Measurements from ENCODE around the gene RANBP9.

RANBP9 gene

DNA sequence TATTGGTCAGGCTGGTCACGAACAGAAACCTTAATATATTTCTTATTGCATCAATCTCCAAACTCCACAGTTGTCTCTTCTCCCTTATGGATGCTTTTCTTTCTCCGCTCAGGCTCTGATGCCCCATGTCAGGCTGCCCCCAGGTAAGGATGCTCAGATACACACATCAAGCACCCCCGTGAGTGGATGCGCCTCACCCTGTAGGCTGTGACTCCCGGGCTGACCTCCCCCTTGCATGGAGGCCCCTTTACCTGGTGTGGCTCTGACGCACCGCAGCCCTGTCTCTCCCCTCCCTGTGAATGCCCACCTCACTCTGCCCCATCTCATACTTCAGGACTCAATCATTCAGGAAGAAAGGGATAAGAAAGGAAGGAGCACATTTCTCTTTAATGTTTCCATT lies 19.1 kb upstream of the RANBP9 start:
- Histone ChIP-seq H3K36me3 (ENCODE audit: control insufficient read depth in 2 of 2, insufficient read depth in 1 of 2, low read length in 2 of 2) (no peaks in the 10 kb centered on the region), H3K4me3 (ENCODE audit: low read depth, low read length) (no peak overlapping the region), H3K9me3 (ENCODE audit: control insufficient read depth, insufficient read depth, low read depth, low read length) (no peaks in the 10 kb centered on the region), H3K4me1 (ENCODE audit: control insufficient read depth, insufficient read depth, low read length) (0 out of 2 replicates have a peak, but pooled peaks cover 3% of the 10 kb centered on the region), H3K27ac (ENCODE audit: extremely low read depth, low read depth, low read length) (no peak overlapping the region)
- POLR2A ChIA-PET: no interaction called here
- TF ChIP-seq ZNF624 (tag by site-specific recombination; IDR thresholded peaks at IDR 0.05) (no peak), TSHZ1 (tag by site-specific recombination; IDR thresholded peaks at IDR 0.05; ENCODE audit: borderline replicate concordance) (no peak), ZNF18 (tag by site-specific recombination; IDR thresholded peaks at IDR 0.05) (no peak), GFI1B (tag by site-specific recombination; IDR thresholded peaks at IDR 0.05) (no peak), ZNF670 (tag by site-specific recombination; IDR thresholded peaks at IDR 0.05; ENCODE audit: low read depth) (no peak), ZNF529 (tag by site-specific recombination; IDR thresholded peaks at IDR 0.05; ENCODE audit: insufficient replicate concordance) (no peak), ZNF114 (tag by site-specific recombination; IDR thresholded peaks at IDR 0.05) (no peak), TCF7L2 (IDR thresholded peaks at IDR 0.05; ENCODE audit: borderline replicate concordance, low read depth, low read length) (no peak), ZNF354C (tag by site-specific recombination; IDR thresholded peaks at IDR 0.05; ENCODE audit: borderline replicate concordance, low read depth) (no peak), ZNF426 (tag by site-specific recombination; IDR thresholded peaks at IDR 0.05) (no peak)
- CTCF ChIA-PET: interaction anchor here (1.0 kb wide), 1 partner anchor 11 kb away, joined by 3 read pairs; no protein-coding TSS in a partner anchor

- no peaks in the 10 kb centered on the region for H3K36me3 ChIP-seq (ENCODE audit: control insufficient read depth in 2 of 2, insufficient read depth in 1 of 2, low read length in 2 of 2)
- POLR2A ChIA-PET: no interaction called here
- H3K4me3 ChIP-seq (ENCODE audit: low read depth, low read length): no peak overlapping the region
- no peaks in the 10 kb centered on the region for H3K9me3 ChIP-seq (ENCODE audit: control insufficient read depth, insufficient read depth, low read depth, low read length)
- H3K4me1 ChIP-seq (ENCODE audit: control insufficient read depth, insufficient read depth, low read length): 0 out of 2 replicates have a peak, but pooled peaks cover 3% of the 10 kb centered on the region
- H3K27ac ChIP-seq (ENCODE audit: extremely low read depth, low read depth, low read length): no peak overlapping the region
- CTCF ChIA-PET: no interaction called here
- TF ChIP-seq TRIM28 (IDR thresholded peaks at IDR 0.05; ENCODE audit: borderline replicate concordance, low read length) (no peak), TCF7L2 (IDR thresholded peaks at IDR 0.05; ENCODE audit: borderline replicate concordance, low read depth, low read length) (no peak), ZNF26 (tag by site-specific recombination; IDR thresholded peaks at IDR 0.05) (no peak), KLF10 (tag by site-specific recombination; IDR thresholded peaks at IDR 0.05) (no peak), ZNF654 (tag by site-specific recombination; IDR thresholded peaks at IDR 0.05; ENCODE audit: low read depth) (no peak)
- TF ChIP-seq, protein P1, sequence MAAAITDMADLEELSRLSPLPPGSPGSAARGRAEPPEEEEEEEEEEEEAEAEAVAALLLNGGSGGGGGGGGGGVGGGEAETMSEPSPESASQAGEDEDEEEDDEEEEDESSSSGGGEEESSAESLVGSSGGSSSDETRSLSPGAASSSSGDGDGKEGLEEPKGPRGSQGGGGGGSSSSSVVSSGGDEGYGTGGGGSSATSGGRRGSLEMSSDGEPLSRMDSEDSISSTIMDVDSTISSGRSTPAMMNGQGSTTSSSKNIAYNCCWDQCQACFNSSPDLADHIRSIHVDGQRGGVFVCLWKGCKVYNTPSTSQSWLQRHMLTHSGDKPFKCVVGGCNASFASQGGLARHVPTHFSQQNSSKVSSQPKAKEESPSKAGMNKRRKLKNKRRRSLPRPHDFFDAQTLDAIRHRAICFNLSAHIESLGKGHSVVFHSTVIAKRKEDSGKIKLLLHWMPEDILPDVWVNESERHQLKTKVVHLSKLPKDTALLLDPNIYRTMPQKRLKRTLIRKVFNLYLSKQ (tag by site-specific recombination; IDR thresholded peaks at IDR 0.05; ENCODE audit: borderline replicate concordance): no peak
Measured at GRCh38 chr6:13729891-13730290, 18.3 kb upstream of the RANBP9 start.
